Putamen (tissue), 1 donor: ENCODE results near the gene GGA1.
"Not testable (repeated sequence)": the region's sequence is repeated elsewhere in the genome, so short reads cannot be mapped to it uniquely, and the experiment has no call there.

Source experiments
- DNase-seq: peaks from one replicate; pipeline ENCODE4 v3.0.0-alpha.2; 2016; ENCODE audit warnings: low spot score

The GGA1 gene

GRCh38 chr22:37609240-37610152 lies 862 bp downstream of the GGA1 start:
- DNase-seq = no peak

- not testable (repeated sequence) for DNase-seq
These were observed 1.5 kb downstream of the GGA1 start for GRCh38 chr22:37610153-37610475.

GRCh38 chr22:37610480-37611129 lies 2.0 kb downstream of the GGA1 start:
- no peak for DNase-seq

DNA sequence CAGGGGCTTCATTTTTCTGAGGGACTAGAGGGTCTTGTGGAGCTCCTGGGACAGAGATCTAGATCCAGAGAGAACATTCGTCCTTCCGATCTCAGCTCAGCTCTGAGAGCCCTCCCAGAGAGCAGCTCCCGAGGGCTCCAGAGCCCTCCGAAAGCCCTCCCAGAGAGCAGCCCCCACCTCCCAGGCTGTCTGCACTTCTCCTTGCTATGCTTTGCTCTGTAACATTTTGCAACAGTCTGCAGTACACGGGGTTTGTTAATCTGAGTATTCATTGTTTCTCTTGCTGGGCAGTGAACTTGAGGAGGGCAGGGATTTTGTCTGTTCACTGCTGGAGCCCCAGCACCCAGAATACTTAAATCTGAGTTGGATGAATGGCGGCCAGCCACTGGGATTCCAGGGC lies 2.6 kb downstream of the GGA1 start:
- DNase-seq = no peak

DNA sequence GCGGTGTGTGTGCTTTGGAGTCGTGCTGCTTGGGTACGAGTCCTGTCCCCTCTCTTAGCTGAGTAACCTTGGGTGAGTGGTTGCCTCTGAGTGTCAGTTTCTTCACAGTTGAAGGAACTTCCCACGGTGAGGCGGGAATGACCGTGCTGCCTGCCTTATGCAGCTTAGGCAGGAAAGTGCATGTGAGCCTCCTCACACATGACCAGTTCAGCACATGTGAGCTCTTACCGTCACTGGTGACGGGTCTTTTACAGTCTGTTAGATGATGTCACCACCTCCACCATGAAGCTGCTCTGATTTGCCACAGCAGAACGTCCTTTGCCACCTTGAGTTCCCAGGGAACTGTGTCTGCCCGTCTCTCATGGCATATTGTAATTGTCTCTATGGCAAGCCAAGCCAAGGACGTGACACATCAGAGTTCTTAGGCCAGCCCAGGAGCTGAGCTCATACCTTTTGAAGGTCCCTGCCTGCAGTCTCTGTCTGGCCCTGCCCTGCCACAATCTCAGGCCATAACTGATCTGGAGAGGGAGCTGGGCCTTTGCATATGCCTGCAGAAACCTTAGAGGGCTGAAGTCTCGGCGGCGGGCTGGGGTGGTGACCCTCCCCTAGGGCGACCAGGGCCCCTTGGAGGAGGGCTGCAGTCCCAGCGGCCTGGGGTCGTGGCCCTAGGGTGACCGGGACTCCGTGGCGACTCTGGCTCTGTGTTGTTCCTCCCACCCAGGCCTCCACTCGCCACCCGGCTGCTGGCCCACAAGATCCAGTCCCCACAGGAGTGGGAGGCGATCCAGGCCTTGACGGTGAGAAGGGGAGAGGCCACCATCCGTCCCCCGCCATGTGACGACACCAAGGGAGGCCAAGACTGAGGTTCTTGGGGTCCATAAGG lies 7.8 kb downstream of the GGA1 start:
- no peak for DNase-seq

DNA sequence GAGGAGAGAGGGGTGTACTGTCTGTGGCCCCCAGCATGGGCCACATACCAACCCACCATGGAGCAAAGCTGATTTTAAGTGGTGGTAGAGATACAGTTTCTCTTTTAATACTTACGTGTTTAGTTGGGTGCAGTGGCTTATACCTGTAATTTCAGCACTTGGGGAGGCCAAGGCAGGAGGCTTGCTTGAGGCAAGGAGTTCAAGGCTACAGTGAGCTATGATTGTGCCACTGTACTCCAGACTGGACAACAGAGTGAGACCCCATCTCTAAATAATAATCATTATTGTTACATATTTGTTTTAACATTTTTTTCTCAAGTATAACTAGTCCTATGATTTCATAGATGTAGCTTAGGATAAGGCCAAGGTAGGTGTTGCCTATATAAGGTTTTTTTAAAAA lies 8.8 kb downstream of the GGA1 start:
- DNase-seq = no peak

GRCh38 chr22:37618072-37618656 lies 9.5 kb downstream of the GGA1 start:
- no peak for DNase-seq

DNA sequence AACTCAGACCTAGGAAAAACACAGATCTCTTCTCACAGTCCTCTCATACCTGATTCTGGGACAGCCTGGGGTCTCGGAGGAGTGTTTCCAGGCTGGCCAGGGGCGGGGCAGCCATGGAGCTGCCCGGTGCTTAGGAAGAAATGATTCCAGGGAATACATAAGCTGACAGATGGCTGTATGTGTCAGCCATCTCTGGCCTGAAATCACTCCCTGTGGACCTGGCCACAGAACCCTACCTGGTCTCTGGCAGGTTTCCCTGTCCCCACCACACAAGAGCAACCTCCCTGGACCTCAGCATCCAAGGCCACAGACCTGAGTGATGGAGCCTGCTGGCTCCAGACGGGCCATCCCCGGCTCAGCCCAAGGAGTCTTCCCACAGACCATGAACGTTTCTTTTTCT lies 10.0 kb downstream of the GGA1 start:
- DNase-seq = no peak

- no peak for DNase-seq
These were observed 11.4 kb downstream of the GGA1 start for GRCh38 chr22:37619991-37620390.

GRCh38 chr22:37621352-37621860 lies 12.8 kb downstream of the GGA1 start:
- no peak for DNase-seq

GRCh38 chr22:37623075-37624016 lies 14.7 kb downstream of the GGA1 start:
- no peak for DNase-seq

DNA sequence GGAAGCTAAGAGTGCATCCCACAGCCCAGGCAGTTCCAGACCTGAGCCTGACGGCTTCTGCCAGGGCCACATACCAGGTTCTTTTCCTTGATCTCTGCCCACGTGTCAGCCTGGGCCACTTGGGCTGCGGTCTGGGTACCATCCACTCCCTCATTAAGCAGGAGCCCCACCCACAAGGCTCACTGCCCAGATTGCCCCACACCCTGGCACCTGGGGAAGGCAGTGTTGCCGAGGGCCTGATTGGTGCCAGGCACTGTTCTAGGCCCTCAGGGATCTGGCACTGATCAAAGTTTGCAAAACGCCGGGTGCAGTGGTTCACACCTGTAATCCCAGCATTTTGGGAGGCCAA lies 15.4 kb downstream of the GGA1 start:
- no peak for DNase-seq

DNA sequence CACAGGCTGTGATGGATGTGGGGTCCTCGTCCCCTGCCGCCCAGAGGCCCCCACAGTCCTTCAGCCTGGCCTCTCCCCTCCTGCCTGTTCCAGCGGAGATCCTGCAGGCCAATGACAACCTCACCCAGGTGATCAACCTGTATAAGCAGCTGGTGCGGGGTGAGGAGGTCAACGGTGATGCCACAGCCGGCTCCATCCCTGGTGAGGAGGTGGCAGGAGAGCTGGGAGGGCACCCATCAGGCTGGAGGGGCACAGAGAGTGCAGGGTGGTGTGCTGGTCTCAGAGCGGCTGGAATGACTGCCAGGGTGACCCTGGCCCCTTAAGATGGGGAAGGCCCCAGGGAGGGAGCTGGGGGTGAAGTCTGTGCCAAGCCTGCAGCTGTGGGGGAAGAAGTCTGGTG lies 16.2 kb downstream of the GGA1 start:
- no peak for DNase-seq

DNA sequence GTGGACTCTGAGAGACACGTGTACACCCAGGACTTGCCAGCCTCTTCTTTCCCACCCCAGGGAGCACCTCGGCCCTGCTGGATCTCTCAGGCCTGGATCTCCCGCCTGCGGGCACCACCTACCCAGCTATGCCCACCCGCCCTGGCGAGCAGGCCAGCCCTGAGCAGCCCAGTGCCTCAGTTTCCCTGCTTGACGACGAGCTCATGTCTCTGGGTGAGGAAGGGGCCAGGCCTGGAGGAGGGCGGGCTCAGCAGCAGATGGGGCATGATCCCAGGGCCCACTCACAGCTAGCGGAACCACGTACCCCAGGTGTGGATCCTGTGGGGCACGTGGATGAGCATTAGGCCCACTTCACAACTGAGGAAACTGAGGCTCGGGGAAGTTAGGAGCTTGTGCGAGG lies 17.1 kb downstream of the GGA1 start:
- no peak for DNase-seq

DNA sequence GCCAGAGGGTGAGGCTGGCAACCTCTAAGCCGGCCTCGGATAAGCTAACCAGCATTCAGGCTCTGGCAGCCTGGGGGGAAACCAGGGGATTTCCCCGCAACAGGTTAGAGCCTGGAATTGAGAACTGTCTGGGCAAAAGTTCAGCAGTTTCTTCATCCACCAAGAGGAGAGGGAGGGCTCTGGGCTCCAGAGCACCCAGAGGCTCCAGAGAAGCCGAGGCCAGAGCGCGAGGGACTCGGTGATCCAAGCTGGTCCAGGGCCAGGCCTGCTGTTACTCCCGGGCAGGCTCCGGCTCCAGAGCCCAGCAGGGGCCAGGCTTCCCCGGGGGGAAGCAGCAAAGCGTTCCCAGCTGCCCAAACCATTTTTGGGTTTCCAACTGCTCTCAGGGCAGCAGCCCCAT lies 17.5 kb downstream of the GGA1 start:
- no peak for DNase-seq

- DNase-seq = no peak
These were observed 18.0 kb downstream of the GGA1 start for GRCh38 chr22:37626556-37627075.

GRCh38 chr22:37627121-37627520 lies 18.5 kb downstream of the GGA1 start:
- DNase-seq = no peak

DNA sequence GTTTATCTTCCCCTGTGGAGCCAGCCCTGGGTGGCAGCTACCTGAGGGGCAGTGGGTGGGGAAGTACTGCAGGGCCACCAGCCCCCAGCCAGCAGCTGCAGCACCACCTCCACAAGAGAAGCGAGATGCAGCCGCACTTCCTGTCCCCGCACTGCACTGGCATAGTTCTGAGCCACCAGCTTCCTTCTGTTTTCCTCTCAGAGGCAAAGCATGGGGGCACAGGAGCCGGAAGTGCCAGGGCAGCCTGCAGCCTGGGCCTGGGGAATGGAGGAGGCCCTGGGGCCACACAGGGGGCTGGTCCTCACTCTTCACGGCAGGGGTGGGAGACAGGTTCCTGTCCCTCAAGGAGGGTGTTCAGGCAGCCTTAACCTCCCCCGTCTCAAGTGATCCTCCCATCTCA lies 18.9 kb downstream of the GGA1 start:
- no peak for DNase-seq

DNA sequence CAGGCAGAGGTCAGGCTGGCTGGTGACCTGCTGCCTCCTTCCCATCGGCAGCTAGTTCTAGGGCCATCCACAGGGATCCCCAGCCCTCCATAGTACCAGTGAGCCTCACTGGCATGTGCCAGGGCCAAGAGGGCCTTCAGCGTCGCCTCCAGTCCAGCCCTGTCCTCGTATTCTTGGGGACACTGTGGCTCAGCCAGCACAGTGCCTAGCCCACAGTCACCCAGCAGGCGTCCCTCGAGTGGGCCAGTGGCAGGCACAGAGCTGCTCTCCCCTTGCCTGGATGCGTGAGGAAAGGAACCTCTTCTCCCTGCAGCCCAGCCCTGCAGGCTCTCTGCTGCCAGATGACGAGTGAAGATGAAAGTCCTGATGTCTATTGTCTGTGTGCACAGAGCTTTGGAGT lies 20.2 kb downstream of the GGA1 start:
- no peak for DNase-seq

- DNase-seq = no peak
These were observed 21.3 kb downstream of the GGA1 start for GRCh38 chr22:37629928-37630327.
